ENCODE results near the gene ALDH4A1.

The ALDH4A1 gene

DNA sequence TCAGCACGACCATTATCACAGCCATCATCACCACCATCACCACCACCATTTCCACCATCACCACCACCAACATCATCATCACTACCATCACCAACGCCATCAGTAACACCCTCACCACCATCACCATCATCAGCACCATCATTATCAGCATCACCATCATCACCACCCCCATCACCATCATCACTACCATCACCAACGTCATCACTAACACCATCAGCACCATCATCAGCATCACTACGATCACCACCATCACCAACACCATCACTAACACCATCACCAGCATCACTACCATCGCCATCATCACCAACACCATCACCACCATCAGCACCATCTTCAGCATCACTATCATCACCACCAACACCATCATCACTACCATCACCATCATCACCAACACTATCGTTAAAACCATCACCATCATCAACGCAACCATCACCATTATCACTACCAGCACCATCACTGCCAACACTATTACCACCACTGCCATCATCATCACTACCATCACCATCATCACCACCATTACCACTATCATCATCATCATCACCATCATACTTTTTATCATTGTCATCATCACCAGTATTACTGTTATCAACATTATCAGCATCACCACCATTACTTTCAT lies 44.2 kb downstream of the ALDH4A1 start:
- ATAC-seq (ENCODE audit: insufficient read depth, low read depth), result no peak
- no peaks in the 10 kb centered on the region for H3K27me3 ChIP-seq (ENCODE audit: insufficient read depth, low read length, poor library complexity)
- no peaks in the 10 kb centered on the region for H3K79me2 ChIP-seq (ENCODE audit: insufficient read depth, low read length)

GRCh38 chr1:18856435-18856834 lies 45.9 kb downstream of the ALDH4A1 start:
- Histone ChIP-seq H3K4me1 (ENCODE audit: insufficient read depth, low read length) (no peaks in the 10 kb centered on the region), H3K27me3 (ENCODE audit: insufficient read depth, low read length, poor library complexity) (no peaks in the 10 kb centered on the region), H3K36me3 (ENCODE audit: insufficient read depth, low read length) (no peaks in the 10 kb centered on the region), H2AFZ (ENCODE audit: low read depth, low read length) (no peak overlapping the region), H3K4me3 (ENCODE audit: low read depth in 1 of 2, low read length in 2 of 2) (no peak overlapping the region), H3K79me2 (ENCODE audit: insufficient read depth, low read length) (no peaks in the 10 kb centered on the region), H3K4me2 (ENCODE audit: insufficient read depth, low read length) (no peak overlapping the region), H3K9me3 (ENCODE audit: insufficient read depth, low read length, severe bottlenecking) (no peaks in the 10 kb centered on the region), H4K20me1 (ENCODE audit: insufficient read depth, low read length) (no peaks in the 10 kb centered on the region), H3K9ac (ENCODE audit: low read depth, low read length) (no peak overlapping the region), H3K27ac (ENCODE audit: low read length) (no peak overlapping the region)
- ATAC-seq (ENCODE audit: insufficient read depth, low read depth), result no peak
- no peak for DNase-seq
- no peak for TF ChIP-seq EZH2 (IDR thresholded peaks at IDR 0.05; ENCODE audit: borderline replicate concordance, low read depth, low read length, severe bottlenecking)
- TF ChIP-seq, protein P1, sequence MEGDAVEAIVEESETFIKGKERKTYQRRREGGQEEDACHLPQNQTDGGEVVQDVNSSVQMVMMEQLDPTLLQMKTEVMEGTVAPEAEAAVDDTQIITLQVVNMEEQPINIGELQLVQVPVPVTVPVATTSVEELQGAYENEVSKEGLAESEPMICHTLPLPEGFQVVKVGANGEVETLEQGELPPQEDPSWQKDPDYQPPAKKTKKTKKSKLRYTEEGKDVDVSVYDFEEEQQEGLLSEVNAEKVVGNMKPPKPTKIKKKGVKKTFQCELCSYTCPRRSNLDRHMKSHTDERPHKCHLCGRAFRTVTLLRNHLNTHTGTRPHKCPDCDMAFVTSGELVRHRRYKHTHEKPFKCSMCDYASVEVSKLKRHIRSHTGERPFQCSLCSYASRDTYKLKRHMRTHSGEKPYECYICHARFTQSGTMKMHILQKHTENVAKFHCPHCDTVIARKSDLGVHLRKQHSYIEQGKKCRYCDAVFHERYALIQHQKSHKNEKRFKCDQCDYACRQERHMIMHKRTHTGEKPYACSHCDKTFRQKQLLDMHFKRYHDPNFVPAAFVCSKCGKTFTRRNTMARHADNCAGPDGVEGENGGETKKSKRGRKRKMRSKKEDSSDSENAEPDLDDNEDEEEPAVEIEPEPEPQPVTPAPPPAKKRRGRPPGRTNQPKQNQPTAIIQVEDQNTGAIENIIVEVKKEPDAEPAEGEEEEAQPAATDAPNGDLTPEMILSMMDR (IDR thresholded peaks at IDR 0.05; ENCODE audit: borderline replicate concordance, extremely low read depth, low read length, poor library complexity, severe bottlenecking), result no peak

More for the DNA sequence above, 44.2 kb downstream of the ALDH4A1 start:
- DNase-seq, result no peak
- Histone ChIP-seq H2AFZ (ENCODE audit: low read depth, low read length) (no peak overlapping the region), H4K20me1 (ENCODE audit: insufficient read depth, low read length) (no peaks in the 10 kb centered on the region), H3K36me3 (ENCODE audit: insufficient read depth, low read length) (no peaks in the 10 kb centered on the region), H3K4me1 (ENCODE audit: insufficient read depth, low read length) (no peaks in the 10 kb centered on the region), H3K4me2 (ENCODE audit: insufficient read depth, low read length) (no peak overlapping the region), H3K4me3 (ENCODE audit: low read depth in 1 of 2, low read length in 2 of 2) (no peak overlapping the region), H3K27ac (ENCODE audit: low read length) (no peak overlapping the region), H3K9me3 (ENCODE audit: insufficient read depth, low read length, severe bottlenecking) (no peaks in the 10 kb centered on the region), H3K9ac (ENCODE audit: low read depth, low read length) (no peak overlapping the region)
- TF ChIP-seq, protein P1 (IDR thresholded peaks at IDR 0.05; ENCODE audit: borderline replicate concordance, extremely low read depth, low read length, poor library complexity, severe bottlenecking), result no peak
- TF ChIP-seq EZH2 (IDR thresholded peaks at IDR 0.05; ENCODE audit: borderline replicate concordance, low read depth, low read length, severe bottlenecking), result no peak

DNA sequence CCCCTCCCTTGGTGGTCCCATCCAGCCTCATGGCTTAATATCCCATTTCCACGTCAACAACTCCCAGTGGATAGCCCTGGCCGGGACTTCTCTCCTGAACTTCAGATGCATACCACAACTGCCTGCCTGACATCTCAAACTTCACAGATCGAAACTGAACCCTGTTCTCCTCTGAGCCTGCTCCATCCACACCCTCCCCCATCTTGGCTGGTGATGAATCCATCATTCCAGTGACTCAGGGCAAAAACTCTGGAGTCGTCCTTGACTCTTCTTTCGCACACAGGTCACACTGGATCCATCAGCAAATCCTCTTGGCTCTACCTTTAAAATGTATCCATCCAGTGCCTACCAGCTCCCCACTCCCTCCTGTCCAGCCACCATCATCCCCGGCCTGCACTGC lies 46.8 kb downstream of the ALDH4A1 start:
- Histone ChIP-seq H3K9me3 (ENCODE audit: insufficient read depth, low read length, severe bottlenecking) (no peaks in the 10 kb centered on the region), H3K4me2 (ENCODE audit: insufficient read depth, low read length) (no peak overlapping the region), H2AFZ (ENCODE audit: low read depth, low read length) (no peak overlapping the region), H3K36me3 (ENCODE audit: insufficient read depth, low read length) (no peaks in the 10 kb centered on the region), H3K4me3 (ENCODE audit: low read depth in 1 of 2, low read length in 2 of 2) (no peak overlapping the region), H3K9ac (ENCODE audit: low read depth, low read length) (no peak overlapping the region), H3K4me1 (ENCODE audit: insufficient read depth, low read length) (no peaks in the 10 kb centered on the region), H3K79me2 (ENCODE audit: insufficient read depth, low read length) (no peaks in the 10 kb centered on the region), H3K27ac (ENCODE audit: low read length) (no peak overlapping the region), H4K20me1 (ENCODE audit: insufficient read depth, low read length) (no peaks in the 10 kb centered on the region), H3K27me3 (ENCODE audit: insufficient read depth, low read length, poor library complexity) (no peaks in the 10 kb centered on the region)
- TF ChIP-seq, protein P1 (IDR thresholded peaks at IDR 0.05; ENCODE audit: borderline replicate concordance, extremely low read depth, low read length, poor library complexity, severe bottlenecking), result no peak
- TF ChIP-seq EZH2 (IDR thresholded peaks at IDR 0.05; ENCODE audit: borderline replicate concordance, low read depth, low read length, severe bottlenecking), result no peak
- DNase-seq, result no peak
- no peak for ATAC-seq (ENCODE audit: insufficient read depth, low read depth)
